Measurements from ENCODE around the gene C9orf50.

The C9orf50 gene

DNA sequence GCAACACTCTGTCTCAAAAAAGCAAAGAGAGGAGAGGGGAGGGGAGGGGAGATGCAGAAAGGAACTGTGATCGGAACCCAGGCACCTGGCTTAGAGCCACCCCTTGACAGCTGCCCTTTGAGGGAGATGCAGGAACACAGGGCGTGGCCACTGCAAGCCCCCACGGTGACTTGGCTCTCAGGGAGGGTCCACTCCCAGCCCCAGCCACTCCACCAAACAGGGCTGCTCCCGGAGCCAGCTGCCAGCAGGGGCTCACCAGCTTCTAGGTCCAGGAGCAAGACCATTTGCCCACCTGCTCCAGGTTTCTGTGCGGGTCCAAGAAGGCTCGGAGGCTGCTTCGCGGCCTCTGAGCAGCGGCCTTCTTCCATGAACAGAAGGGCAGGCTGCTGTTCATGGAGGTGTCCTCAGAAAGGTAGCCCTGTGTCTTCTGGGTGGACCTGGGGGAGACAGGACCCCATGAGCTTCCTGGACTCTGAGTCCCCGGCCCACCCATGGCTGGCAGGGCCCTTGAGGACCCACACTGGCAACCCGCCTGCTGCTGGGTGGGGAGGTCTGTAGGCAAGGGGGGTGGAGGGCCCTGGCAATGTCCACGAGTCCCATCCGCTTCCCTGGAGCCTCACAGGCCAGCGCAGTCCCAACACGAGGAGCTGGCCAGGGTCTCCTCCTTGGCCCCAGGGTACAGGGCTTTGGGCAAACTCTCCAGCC, 7.9 kb downstream of the C9orf50 start:
- Histone ChIP-seq H3K4me1 (ENCODE audit: insufficient read depth, low read length) (peaks cover 20% of the 10 kb centered on the region), H3K27ac (ENCODE audit: low read depth, low read length) (no peak overlapping the region), H3K36me3 (ENCODE audit: insufficient read depth, low read length) (no peaks in the 10 kb centered on the region), H3K27me3 (ENCODE audit: control insufficient read depth in 1 of 2, insufficient read depth in 2 of 2, low read length in 2 of 2) (no peaks in the 10 kb centered on the region), H3K4me3 (ENCODE audit: low read depth in 1 of 2, low read length in 2 of 2) (no peak overlapping the region), H3K9ac (ENCODE audit: low read length) (no peak overlapping the region), H3K9me3 (ENCODE audit: low read length) (no peaks in the 10 kb centered on the region)

DNA sequence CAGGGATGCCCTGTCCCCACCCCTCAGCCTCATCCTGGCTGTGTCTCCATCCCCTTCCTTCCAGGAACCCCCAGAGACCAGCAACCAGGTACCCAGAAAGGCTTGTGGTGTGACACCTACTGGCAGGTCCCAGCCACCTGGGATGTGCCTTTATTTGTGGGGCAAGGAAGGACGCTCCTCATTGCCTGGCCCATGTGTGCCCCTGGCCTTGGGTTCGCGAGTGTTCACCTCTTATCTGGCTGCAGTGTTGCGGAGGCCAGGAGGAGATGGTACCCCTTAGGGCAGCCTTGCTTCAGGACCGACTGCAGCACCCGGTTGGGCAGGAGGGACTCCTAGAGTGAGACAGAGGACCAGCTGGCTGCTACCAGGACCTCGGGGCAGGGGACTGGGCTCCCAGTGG, 8.8 kb downstream of the C9orf50 start:
- H3K9me3 ChIP-seq (ENCODE audit: low read length): no peaks in the 10 kb centered on the region
- H3K4me1 ChIP-seq (ENCODE audit: insufficient read depth, low read length): peaks cover 28% of the 10 kb centered on the region
- no peaks in the 10 kb centered on the region for H3K36me3 ChIP-seq (ENCODE audit: insufficient read depth, low read length)
- no peak overlapping the region for H3K9ac ChIP-seq (ENCODE audit: low read length)
- no peak overlapping the region for H3K4me3 ChIP-seq (ENCODE audit: low read depth in 1 of 2, low read length in 2 of 2)
- no peaks in the 10 kb centered on the region for H3K27me3 ChIP-seq (ENCODE audit: control insufficient read depth in 1 of 2, insufficient read depth in 2 of 2, low read length in 2 of 2)
- no peak overlapping the region for H3K27ac ChIP-seq (ENCODE audit: low read depth, low read length)

DNA sequence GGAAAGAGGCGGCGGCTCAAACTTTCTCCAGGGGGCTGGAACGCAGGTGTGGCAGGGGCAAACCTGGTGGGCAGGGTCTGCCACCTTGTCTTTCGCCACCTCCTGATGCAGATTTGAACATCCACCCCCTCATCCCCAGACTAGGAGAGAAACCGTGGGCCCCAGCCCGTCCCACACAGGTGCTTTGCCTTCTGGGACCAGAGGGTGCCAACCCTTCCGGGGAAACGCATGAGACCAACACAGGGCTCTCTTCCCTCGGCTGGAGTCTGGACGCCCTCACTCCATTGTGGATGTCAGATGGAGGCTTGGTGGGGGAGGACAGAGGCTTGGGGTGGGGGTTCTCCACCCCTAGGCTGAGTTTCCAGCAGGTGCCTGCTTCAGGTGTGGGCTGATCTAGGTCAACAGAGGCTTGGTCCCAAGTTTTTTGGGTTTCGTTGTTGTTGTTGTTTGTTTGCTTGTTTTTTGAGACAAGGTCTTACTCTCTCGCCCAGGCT, 9.5 kb downstream of the C9orf50 start:
- Histone ChIP-seq H3K27ac (ENCODE audit: low read depth, low read length) (peak overlapping the region; percentile 80), H3K27me3 (ENCODE audit: control insufficient read depth in 1 of 2, insufficient read depth in 2 of 2, low read length in 2 of 2) (no peaks in the 10 kb centered on the region), H3K9me3 (ENCODE audit: low read length) (no peaks in the 10 kb centered on the region), H3K4me3 (ENCODE audit: low read depth in 1 of 2, low read length in 2 of 2) (peak overlapping the region; percentile 55 to 81), H3K9ac (ENCODE audit: low read length) (peak overlapping the region; percentile 83), H3K36me3 (ENCODE audit: insufficient read depth, low read length) (no peaks in the 10 kb centered on the region), H3K4me1 (ENCODE audit: insufficient read depth, low read length) (peaks cover 32% of the 10 kb centered on the region)

DNA sequence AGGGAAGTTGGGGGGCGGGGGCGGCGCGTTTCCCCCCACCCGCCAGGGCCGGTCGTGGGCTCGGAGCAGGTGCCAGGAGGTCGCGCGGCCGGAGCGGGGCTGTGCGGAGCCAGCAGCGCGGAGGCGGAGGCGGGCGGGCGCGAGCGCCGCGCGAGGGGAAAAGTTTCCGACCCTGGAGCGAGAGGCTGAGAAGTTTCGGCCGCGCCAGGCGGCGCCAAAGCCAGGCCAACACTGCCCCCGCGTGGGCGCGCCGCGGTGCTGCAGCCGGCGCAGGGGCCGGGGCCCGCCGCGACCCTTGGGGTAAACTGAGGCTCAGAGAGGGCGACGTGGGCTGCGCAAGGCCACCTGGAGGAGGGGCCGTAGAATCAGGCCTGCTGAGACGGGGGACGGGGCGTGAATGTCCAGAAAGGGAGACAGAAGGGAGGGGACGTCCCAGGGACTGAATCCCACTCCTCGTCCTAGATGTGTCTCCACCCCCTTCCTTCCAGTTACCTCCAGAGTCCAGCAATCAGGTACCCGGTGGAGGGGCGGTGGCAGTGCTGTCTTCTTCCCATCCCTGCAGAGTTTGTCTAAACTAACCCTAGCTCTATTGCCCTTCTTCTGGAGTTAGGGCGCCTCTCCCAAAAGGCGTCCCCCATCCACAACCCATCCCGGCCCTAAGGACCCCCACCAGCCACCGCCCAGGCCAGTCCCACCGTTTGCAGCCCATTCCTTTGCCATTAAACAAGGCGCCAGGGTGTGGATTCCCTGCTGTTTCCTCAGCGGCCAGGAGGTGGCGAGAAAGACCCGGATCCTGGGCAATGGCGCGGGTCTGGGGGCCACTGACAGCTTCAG, 10.2 kb downstream of the C9orf50 start:
- Histone ChIP-seq H3K9me3 (ENCODE audit: low read length) (no peaks in the 10 kb centered on the region), H3K4me3 (ENCODE audit: low read depth in 1 of 2, low read length in 2 of 2) (peak overlapping the region; percentile 55 to 81), H3K9ac (ENCODE audit: low read length) (peak overlapping the region; percentile 83), H3K4me1 (ENCODE audit: insufficient read depth, low read length) (peaks cover 32% of the 10 kb centered on the region), H3K27ac (ENCODE audit: low read depth, low read length) (peak overlapping the region; percentile 80), H3K27me3 (ENCODE audit: control insufficient read depth in 1 of 2, insufficient read depth in 2 of 2, low read length in 2 of 2) (no peaks in the 10 kb centered on the region), H3K36me3 (ENCODE audit: insufficient read depth, low read length) (no peaks in the 10 kb centered on the region)

DNA sequence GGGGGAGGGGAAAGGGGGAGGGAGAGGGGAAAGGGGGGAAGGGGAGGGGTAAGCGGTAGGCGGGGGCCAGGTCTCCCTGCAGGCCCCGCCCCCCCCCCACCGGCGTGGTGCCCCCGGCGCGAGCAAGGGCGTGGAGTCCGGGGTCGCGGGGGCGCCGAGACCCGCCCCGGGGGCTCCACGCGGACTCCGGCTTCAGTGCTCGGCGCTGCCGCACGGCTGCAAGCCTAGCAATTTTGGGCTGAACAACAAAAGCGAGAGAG, 10.8 kb downstream of the C9orf50 start:
- Histone ChIP-seq H3K9me3 (ENCODE audit: low read length) (no peaks in the 10 kb centered on the region), H3K9ac (ENCODE audit: low read length) (peak overlapping the region; percentile 83), H3K4me1 (ENCODE audit: insufficient read depth, low read length) (peaks cover 32% of the 10 kb centered on the region), H3K27me3 (ENCODE audit: control insufficient read depth in 1 of 2, insufficient read depth in 2 of 2, low read length in 2 of 2) (no peaks in the 10 kb centered on the region), H3K36me3 (ENCODE audit: insufficient read depth, low read length) (no peaks in the 10 kb centered on the region), H3K27ac (ENCODE audit: low read depth, low read length) (peak overlapping the region; percentile 80), H3K4me3 (ENCODE audit: low read depth in 1 of 2, low read length in 2 of 2) (peak overlapping the region; percentile 55 to 81)

DNA sequence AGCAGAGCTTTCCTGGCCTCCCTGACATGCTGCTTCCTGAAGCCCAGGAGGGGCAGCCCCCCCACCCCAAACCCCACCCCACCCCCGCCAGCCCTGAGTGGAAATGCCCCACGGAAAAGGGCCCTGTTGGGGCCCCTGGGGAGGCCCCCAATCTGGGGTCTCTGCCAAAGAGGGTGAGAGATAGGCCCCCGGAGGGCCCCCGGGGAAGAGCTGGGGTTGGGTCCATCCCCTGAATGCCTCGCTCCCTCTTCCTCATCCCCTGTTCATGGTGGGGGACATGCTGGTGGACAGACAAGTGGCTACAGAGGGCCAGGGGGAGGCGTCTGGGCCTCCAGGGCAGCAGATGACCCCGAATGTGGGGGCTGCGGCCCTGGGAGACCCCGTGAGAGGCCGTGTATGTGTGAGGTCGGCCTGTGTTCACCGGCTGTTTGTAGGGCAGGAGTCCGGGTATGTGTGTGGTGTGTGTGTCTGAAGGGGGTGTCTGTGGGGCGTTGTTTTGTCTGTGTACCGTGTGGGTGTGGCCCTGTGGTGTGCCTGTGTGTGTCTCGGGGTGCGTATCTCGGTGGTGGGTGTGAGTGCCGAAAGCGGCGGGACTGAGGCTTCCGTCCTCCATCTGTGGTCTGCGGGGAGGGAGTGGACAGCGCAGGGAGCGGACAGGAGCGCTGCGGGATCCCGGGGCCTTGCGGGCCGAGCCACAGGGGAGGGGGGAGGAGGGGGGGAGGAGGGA, 11.3 kb downstream of the C9orf50 start:
- Histone ChIP-seq H3K9ac (ENCODE audit: low read length) (no peak overlapping the region), H3K27ac (ENCODE audit: low read depth, low read length) (peak overlapping the region; percentile 81), H3K4me1 (ENCODE audit: insufficient read depth, low read length) (peaks cover 32% of the 10 kb centered on the region), H3K4me3 (ENCODE audit: low read depth in 1 of 2, low read length in 2 of 2) (peak overlapping the region in 1 of 2 donors; percentile 43), H3K27me3 (ENCODE audit: control insufficient read depth in 1 of 2, insufficient read depth in 2 of 2, low read length in 2 of 2) (no peaks in the 10 kb centered on the region), H3K36me3 (ENCODE audit: insufficient read depth, low read length) (no peaks in the 10 kb centered on the region), H3K9me3 (ENCODE audit: low read length) (no peaks in the 10 kb centered on the region)

DNA sequence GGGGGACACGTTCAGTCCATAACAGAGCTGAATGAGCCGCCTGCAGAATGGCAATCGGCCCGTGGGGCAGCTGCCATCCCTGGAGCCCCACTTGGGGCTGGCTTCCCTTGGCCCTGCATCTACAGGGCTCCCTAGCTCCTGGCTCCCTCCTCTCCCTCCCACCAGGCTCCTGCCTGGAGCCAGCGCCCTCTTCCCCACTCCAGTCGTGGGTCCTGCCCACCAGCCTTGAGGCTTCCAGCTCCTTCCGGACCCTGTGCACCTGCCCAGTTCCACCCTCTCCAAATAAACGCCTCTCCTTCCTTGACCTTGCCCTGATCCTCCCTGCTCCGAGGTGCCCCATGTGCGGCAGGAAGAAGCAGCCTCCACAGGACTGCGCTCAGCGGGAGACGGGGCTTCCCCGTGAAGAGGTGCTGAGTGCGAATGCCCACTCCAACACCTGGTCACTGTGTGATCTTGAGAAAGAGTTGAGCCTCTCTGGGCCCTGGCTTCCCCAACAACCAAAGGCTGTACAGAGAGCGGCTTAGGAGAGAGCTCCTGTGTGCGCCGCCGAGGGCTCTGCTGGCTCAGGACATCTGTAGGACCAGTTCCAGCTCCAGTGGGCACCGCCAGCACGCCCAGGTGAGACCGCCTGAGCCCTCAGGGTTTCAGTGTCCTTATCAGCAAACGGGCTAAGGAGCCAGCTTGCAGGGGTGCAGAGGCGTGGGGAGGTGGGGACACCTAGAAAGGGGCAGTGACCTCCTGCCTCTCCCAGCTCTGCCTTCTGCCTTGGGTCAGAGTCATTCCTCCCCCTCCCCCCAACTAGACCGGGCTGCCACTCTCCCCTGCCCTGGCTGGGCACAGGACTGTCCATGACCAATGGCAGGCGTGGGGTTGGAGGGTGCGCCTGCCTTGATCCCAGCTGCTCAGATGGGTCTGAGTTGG, 12.1 kb downstream of the C9orf50 start:
- Histone ChIP-seq H3K27me3 (ENCODE audit: control insufficient read depth in 1 of 2, insufficient read depth in 2 of 2, low read length in 2 of 2) (no peaks in the 10 kb centered on the region), H3K9me3 (ENCODE audit: low read length) (no peaks in the 10 kb centered on the region), H3K27ac (ENCODE audit: low read depth, low read length) (peak overlapping the region; percentile 3), H3K4me3 (ENCODE audit: low read depth in 1 of 2, low read length in 2 of 2) (no peak overlapping the region), H3K4me1 (ENCODE audit: insufficient read depth, low read length) (peaks cover 32% of the 10 kb centered on the region), H3K36me3 (ENCODE audit: insufficient read depth, low read length) (no peaks in the 10 kb centered on the region), H3K9ac (ENCODE audit: low read length) (no peak overlapping the region)

DNA sequence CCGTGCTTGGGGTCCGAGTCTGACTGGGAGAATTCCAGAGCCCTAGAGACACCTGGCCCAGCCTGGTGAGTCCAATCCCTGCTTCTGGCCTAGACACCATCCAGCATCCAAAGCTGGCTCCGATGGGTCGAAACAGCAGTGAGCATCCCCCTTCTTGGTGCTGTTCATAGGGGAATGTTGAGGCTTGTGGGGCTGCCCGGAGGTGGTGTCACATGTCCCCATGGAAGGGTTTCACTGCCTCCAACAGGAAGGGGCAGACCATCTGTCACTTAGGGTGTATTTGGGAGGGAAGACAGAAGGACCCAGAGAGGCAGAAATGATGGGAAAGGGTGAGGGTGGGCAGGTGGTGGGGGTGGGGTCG, 13.9 kb downstream of the C9orf50 start:
- no peaks in the 10 kb centered on the region for H3K36me3 ChIP-seq (ENCODE audit: insufficient read depth, low read length)
- H3K4me1 ChIP-seq (ENCODE audit: insufficient read depth, low read length): peaks cover 32% of the 10 kb centered on the region
- H3K9ac ChIP-seq (ENCODE audit: low read length): no peak overlapping the region
- H3K27me3 ChIP-seq (ENCODE audit: control insufficient read depth in 1 of 2, insufficient read depth in 2 of 2, low read length in 2 of 2): no peaks in the 10 kb centered on the region
- peak overlapping the region; percentile 75 for H3K27ac ChIP-seq (ENCODE audit: low read depth, low read length)
- no peak overlapping the region for H3K4me3 ChIP-seq (ENCODE audit: low read depth in 1 of 2, low read length in 2 of 2)
- no peaks in the 10 kb centered on the region for H3K9me3 ChIP-seq (ENCODE audit: low read length)

DNA sequence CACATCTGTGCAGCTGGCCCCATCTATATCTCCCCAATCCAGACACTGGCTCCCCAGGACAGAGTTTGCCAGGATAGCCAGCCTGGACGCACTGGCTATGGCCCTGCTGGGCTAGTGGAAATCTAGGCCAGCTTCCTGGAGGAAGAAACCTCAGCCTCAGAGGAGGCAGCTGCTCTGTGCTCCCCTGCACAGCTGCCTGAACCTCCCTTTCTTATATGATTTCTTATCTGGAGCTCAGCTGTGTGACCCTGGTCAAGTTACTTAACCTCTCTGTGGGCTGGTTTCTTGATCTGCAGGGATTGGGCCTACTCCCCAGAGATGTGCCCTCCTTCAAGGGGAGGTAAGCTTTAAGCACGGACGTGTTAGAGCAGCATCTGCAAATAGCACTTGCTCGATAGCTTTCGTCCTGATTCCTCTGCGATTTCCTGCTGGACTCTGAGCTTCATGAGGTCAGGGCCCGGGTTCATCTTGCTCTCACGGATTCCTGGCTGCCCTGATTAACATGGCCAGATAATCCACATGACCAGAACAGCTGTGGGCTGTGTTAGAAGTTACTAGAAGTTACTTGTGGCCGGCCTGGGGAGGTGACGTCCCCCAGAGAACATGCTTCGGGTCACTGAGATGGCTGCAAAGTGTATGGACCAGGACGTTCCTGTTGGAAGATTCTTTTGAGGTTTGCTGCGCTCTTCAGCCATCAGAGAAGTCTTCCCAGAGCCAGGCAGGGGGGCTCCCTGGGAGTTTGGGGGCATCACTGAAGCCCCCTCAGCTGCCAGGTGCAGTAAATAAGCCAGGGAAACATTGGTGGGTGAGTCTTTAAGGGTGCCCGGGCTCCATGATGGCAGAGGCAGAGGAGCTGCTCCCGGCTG, 14.5 kb downstream of the C9orf50 start:
- H3K9ac ChIP-seq (ENCODE audit: low read length): no peak overlapping the region
- H3K27me3 ChIP-seq (ENCODE audit: control insufficient read depth in 1 of 2, insufficient read depth in 2 of 2, low read length in 2 of 2): no peaks in the 10 kb centered on the region
- H3K36me3 ChIP-seq (ENCODE audit: insufficient read depth, low read length): no peaks in the 10 kb centered on the region
- no peaks in the 10 kb centered on the region for H3K9me3 ChIP-seq (ENCODE audit: low read length)
- peaks cover 30% of the 10 kb centered on the region for H3K4me1 ChIP-seq (ENCODE audit: insufficient read depth, low read length)
- H3K4me3 ChIP-seq (ENCODE audit: low read depth in 1 of 2, low read length in 2 of 2): no peak overlapping the region
- H3K27ac ChIP-seq (ENCODE audit: low read depth, low read length): no peak overlapping the region

DNA sequence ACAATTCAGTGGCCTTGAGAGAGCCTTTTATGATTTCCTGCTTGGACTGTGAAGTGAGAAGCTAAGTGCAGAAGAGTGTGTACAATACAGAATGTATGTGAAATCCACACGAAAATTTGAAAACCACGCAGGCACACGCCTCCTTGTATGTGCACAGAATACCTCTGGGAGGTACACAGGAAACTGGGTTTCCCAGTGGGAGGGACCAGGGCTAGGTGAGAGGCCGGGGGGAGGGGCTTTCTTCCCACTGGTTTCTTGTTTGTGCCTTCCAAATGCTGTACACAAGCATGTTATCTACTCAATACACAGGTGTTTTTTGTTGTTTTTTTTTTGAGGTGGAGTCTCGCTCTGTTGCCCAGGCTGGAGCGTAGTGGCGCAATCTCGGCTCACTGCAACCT, 16.1 kb downstream of the C9orf50 start:
- H3K9ac ChIP-seq (ENCODE audit: low read length): no peak overlapping the region
- no peaks in the 10 kb centered on the region for H3K27me3 ChIP-seq (ENCODE audit: control insufficient read depth in 1 of 2, insufficient read depth in 2 of 2, low read length in 2 of 2)
- no peak overlapping the region for H3K4me3 ChIP-seq (ENCODE audit: low read depth in 1 of 2, low read length in 2 of 2)
- no peaks in the 10 kb centered on the region for H3K36me3 ChIP-seq (ENCODE audit: insufficient read depth, low read length)
- H3K9me3 ChIP-seq (ENCODE audit: low read length): no peaks in the 10 kb centered on the region
- H3K4me1 ChIP-seq (ENCODE audit: insufficient read depth, low read length): peaks cover 22% of the 10 kb centered on the region
- no peak overlapping the region for H3K27ac ChIP-seq (ENCODE audit: low read depth, low read length)

Data from muscle layer of colon (tissue), 2 donors.